Measurements from ENCODE around the gene ARSA.

DNA sequence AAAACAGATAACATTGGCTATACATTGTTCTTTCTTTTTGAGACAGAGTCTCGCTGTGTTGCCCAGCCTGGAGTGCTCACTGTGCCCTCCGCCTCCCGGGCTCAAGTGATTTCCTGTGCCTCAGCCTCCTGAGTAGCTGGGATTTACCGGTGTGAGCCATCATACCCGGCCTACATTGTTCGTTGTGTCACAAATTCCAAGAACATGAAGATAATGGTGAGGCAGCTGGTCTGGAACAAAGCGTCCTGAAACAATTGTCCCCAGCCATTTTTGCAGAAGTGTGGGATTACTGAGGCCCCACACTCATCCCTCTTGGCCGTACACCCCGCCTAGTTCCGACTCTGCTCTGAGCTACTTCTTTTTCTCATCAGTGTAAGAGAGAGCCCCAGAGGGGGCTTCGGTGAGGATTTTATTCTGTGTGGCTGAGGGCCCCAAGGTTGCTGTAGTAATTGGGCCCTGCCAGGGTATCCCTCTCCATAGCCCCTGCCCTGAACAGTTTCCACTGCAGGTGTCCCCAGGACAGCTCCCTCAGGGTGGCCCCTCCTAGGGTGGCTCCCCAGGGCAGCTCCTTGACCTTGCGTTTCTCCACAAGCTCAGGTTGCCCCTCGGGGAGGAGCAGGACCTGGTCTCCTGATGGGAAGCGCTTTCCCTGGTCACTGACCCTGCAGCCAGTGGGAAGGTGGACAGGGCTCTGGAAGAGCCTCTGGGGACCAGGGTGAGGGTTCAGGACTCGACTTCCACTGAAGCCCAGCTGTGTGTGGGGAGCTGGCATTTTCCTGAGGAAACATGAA is 13.1 kb upstream of the ARSA start:
- no peak for TF ChIP-seq EZH2 (IDR thresholded peaks at IDR 0.05)
- TF ChIP-seq POLR2AphosphoS5 (IDR thresholded peaks at IDR 0.05; ENCODE audit: borderline replicate concordance, low read depth, low read length) = no peak
- TF ChIP-seq FOXP2 (optimal IDR thresholded peaks at IDR 0.05; ENCODE audit: control extremely low read depth, extremely low read length, insufficient read depth) = no peak

All from SK-N-MC (cell line).